UCSD-AML1 (cell line): ENCODE data around the gene RASGRF2.

Experiments used
- DNase-seq: peaks from one replicate; lab custom pipeline; 2025; ENCODE audit not compliant: unreplicated experiment; lab: John Stamatoyannopoulos, UW

The RASGRF2 gene

GRCh38 chr5:80941496-80941895, 18.7 kb upstream of the RASGRF2 start:
- DNase-seq: no peak

DNA sequence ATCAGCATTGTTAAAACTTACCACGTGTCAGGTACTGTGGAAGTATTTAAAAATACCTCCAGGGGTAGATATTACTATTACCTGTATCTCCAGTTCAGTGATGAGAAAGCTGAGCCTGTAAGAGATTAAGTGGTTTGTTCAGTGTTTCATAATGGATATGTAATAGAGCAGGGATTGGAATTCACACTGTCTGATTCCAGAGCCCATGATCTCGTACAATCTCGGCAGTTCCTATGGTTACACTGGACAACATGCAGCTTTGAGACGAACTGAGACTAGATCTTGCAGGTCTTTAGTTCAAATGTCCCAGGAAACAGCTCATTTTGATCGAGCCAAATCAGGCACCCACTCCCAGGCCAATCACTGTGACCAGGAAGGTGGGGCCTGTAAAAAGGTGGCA, 8.8 kb upstream of the RASGRF2 start:
- DNase-seq: no peak

GRCh38 chr5:80953587-80953986, 6.6 kb upstream of the RASGRF2 start:
- no peak for DNase-seq

GRCh38 chr5:80955082-80955590, 5.0 kb upstream of the RASGRF2 start:
- no peak for DNase-seq

DNA sequence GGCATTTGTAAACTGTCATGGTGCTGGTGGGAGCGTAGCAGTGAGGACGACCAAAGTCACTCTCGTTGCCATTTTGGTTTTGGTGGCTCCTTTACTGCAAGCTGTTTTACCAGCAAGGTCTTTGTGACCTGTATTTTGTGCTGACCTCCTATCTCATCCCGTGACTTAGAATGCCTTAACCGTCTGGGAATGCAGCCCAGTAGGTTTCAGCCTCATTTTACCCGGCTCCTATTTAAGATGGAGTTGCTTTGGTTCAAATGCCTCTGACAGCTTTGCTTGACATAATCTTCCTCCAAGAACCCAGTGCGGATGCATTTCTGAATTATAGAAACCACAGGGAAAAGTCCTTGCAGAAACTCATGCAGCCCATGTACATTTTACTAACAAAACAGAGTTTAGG, 3.9 kb upstream of the RASGRF2 start:
- no peak for DNase-seq

GRCh38 chr5:80957031-80957761, 3.0 kb upstream of the RASGRF2 start:
- DNase-seq: no peak

- no peak for DNase-seq
These were observed 1.5 kb upstream of the RASGRF2 start for GRCh38 chr5:80958616-80959015.

DNA sequence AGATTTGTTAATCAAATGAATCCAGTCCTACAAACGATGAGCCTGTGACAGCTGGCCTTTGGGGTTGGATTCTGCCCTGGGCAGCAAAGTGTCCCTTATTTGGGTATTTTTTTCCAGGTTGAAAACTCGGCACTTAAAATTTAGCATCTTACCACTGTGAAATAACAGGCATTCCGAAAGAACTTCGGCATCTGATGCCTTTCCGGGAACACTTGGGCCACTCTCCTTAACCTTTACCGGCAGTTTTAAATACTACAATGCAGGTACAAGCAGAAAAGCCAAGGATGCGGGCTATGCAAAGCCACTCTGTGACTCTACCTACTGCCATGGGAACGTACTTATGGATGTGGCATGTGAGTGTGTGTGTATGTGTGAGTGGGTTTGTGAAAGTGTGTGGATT, 1.0 kb upstream of the RASGRF2 start:
- DNase-seq: no peak

GRCh38 chr5:80960531-80961375, 590 bp downstream of the RASGRF2 start:
- DNase-seq: no peak

DNA sequence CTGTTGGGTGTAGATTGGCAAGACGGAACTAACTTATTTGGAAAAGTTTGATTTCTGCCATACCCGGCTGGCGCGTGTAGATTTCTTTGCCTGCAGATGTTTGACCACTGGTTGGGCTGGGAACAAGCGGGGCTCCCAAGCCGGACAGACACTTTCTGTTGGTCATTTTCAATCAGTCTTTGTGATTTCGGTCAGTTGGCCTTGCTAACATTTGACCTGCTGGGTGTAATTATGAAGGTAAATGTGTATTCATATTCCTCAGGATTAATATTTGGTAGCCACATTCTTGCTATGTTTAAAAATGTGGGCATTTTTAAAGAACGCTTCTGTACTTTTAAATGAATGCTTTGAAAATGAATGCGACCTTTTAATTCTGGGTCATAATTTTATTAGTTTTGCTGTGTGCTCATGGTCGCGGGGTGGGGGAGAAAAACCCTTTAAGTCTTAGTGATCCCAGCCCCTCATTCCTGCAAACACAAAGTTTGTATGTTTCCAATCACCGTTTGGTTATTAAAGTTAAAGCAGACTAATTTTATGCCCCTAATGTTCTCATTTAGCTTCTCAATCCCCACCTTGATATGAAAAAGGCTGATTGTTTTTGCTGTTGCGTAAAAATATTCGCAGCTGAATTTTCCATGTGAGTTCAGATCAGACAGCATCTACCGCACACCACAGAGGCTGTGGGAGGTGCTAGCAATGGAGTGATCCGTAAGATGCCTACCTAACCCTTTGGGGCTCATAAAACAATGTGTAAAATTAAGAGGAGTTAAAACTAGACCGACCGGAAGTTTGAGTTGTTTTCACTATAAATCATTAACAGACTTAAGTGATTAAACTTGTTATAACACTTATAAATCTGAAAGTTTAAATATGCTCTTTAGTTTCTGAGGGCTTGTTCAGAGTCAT, 1.5 kb downstream of the RASGRF2 start:
- no peak for DNase-seq

DNA sequence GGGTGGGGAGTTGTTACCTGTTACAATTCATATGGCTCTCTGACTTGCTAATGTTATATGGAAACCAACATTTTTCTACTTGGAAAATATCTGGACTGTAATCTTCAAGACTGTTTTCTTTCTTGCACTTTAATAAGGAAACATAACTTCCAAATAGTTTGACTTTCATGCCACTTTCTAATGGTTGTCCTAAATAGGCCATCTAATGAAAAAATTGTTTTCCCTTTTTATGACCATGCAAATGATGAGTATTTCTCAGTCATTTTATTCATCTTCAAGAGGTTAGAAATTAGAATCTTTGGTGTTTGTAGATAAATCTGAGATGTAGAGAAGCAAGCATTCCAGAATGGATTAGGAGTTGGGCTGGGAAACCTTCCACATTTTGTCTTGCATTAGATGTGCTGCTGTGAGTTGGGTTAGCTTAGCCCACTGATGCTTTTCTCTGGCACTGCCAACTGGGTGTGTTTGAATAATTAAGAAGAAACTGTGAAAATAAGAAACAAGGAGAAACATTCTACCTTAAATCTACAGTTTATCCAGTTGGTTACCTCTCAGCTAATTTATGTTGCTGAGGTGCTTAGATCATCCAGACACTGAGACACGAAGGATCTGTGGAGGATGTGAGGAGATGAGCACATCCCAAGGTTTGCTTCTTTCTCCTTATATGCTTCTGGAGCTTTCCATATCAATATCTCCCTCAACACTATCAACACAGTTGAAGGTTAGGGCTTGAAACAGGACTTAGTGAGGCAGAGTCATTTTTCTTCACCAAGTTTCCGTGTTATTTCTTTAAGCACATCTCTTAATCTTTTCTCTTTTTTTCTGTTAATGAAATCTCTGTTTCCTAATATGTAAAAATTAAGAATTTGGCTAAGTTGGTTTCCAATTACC, 2.7 kb downstream of the RASGRF2 start:
- no peak for DNase-seq

- no peak for DNase-seq
These were observed 3.3 kb downstream of the RASGRF2 start for GRCh38 chr5:80963521-80963895.

DNA sequence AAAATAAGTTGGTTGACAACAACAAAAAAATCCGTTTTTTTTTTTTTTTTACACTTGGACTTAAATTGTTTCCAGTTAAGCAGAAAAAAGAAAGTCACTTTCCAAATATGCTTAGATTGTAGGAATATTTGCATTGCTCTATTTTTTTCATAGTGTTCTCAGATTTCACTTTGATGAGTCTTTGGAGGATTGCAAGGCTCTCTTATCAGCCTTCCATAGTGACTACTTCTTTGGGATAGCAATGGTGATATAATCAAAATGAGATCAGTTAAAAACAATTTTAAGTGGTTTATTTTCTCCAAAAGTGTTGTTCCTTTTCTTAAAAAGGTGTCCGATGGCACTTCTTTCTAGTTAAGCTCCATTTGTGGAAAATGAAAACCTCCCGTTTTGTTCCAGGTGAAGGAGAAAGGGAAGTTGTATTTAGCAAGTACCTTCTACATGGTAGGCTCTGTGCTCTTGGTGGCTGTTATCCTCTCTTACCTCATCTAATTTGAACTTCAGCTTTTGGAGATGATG, 3.9 kb downstream of the RASGRF2 start:
- no peak for DNase-seq

DNA sequence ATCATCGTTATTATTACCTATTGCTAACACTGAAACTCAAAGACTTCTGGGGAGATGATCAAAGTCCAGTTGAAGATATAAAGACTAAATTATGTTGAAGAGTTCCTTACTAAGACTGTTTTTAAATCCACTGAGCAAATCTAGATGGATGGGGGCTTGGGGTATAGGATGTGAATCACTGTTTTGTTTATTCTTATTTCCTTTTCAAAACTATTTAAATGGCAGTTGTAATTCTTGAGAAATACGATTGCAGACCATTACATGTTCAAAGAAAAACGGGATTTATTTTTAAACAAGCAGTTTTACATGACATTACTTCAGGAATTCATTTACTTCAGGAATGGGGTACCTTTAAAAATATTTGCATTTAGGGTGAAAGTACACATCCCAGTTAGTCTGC, 4.3 kb downstream of the RASGRF2 start:
- DNase-seq: no peak

GRCh38 chr5:80964919-80965318, 4.8 kb downstream of the RASGRF2 start:
- DNase-seq: no peak

GRCh38 chr5:80967500-80968181, 7.5 kb downstream of the RASGRF2 start:
- no peak for DNase-seq

DNA sequence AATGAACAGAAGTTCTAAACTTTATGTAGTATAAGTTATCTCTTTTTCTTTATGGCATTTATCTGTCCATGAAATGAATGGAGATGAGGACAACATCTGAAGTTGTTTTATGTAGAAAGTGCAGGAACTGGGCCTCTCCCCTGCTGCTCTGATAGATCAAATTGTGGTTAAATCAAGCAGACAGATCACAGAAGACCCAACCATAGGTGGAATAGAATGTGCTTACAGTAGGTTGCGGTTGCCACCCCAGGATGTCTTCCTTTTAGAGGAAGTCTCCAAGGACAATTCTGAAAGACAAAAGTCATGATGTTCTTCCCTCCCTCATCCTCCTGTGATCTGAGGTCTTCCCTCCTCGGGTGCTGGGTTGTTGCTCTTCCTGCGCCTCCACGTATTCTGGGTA, 12.9 kb downstream of the RASGRF2 start:
- no peak for DNase-seq

DNA sequence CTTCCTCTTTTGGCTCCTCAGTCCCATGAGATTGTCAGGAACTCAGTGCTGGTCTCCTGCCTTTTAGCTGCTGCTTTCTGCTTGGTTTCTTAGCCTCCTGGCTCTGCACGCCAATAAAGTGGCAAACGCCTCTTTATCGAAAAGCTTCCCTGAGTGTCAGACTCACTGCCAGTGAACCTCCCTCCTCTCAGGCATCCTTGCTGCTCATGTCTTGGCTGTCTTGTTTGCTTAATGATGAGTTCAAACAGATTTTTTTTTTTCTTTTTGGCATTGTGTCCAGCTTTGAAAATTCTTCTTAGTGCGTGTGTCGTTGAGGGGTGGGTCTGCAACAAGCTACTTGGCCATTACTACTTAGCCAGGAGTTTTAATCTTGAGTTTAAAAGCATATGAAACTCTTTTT, 14.9 kb downstream of the RASGRF2 start:
- no peak for DNase-seq

DNA sequence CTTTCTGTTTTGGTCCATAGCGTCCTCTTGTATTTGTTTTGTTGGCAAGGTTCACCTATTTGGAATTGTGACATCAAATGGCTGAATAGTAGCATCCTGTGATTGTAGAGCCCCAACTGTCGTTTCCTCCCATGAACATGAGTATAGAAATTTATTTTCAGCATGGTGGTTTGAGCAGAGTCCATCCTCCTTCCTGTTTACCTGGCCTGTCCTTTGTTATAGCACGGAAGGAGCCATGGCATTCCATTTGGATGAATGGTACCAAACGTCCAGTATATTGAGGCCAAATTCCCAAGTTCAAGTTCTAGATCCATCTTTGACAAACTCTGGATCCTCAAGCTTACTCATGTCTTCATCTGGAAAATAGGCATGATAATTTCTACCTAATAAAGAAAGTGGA, 16.8 kb downstream of the RASGRF2 start:
- DNase-seq: no peak

GRCh38 chr5:80977764-80978163, 17.6 kb downstream of the RASGRF2 start:
- DNase-seq: no peak
